HG03342 (cell line): ENCODE data around the gene LEMD1.
"Not testable (repeated sequence)": the region's sequence is repeated elsewhere in the genome, so short reads cannot be mapped to it uniquely, and the experiment has no call there.

ENCODE experiments used
- ATAC-seq: cut with Tn5 transposase; IDR thresholded peaks from one replicate; pipeline ENCODE4 v1.9.1; 2021; ENCODE audit warnings: mild to moderate bottlenecking, moderate library complexity; ENCODE audit not compliant: unreplicated experiment

LEMD1 gene

DNA sequence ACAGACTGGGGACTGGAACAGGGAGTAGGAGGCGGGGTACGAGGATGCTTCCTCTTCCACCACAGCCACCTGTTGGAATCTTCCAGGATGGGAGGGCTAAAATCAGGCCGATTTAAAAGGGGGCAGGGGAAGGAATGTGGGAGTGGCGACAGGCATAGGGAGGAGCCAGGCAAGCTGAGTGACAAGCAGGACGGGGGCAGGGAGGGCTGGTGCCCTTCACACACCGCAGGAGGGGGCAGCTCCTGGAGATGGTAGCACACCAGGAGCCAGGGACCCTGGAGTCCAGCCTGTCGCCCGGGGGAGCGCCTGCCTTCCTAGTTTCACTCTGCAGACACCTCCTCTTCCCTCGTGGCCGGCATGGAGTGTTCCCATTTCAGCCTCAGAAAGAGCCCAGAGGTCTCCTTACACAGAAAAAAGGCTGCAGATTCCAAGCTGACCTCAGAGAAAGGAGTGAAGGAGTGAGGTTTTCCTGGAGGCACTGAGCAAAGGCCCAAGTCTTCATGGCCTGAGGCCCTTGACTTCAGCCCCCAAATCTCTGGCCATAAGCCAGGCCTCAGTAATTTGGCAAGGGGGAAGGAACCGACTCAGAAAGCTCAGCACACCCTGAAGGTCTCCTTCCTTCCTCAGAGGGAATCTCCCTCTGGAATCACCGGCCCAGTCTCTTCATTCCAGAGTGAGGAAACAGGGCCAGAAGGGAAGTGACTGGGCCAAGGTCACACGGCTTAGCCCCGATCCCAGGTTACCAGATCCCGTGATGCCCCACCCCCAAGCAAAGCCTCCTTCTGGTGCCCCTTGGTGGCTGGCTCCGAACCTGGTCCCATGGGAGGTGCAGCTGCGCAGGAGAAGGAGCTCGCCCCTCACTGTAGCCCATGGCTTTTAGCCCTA lies 25.8 kb upstream of the LEMD1 start:
- no peak for ATAC-seq

DNA sequence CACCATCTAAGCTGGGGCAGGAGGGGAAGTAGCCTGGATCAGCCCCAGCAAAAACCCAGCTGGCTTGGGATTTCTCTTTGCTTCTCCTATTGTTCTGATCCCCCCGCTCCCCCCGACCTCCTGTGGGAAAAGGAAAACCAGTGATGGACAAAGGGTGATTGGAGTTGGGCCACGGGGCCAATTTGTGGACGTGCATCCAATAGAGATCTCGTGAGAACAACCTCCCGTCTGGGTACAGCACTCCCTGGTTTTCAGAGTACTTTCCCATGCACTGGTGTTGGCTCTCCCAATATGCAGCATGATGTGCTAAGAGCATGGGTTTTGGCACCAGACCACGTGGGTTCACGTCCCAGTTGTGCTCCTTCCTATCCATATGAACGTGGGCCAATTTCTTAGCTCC lies 25.0 kb upstream of the LEMD1 start:
- ATAC-seq: no peak

GRCh38 chr1:205445646-205445935 lies 23.7 kb upstream of the LEMD1 start:
- no peak for ATAC-seq

- no peak for ATAC-seq
Observed at GRCh38 chr1:205444931-205445645, 23.2 kb upstream of the LEMD1 start.

DNA sequence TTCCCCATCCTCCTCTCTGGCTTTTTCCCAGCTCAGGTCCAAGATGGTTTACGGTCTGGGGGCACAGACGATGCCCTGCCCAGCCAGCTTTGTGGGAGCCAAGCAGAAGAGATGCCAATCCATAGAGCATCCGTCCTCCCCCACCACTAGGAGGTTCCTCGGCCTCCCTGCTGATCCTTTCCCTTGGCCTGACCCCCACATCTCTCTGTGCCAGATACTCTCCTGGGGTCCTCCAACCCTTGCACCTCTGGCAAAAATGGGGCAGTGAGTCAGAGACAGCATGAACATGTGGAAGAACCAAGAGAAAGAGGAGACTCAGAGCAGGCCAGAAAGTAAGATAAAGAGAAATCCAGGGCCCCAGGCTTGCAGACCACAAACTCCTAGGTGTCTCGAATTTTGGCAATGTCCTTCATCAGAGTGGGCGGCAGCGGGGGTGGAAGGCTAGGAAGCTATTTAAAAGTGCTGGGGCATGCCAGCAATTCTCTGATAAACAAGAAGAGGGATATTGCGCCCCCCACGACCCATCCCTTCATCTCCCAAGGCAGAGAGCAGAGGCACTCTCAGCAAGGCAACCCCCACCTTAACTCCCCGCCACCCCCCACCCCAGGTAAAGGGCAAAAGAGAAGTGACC lies 22.6 kb upstream of the LEMD1 start:
- no peak for ATAC-seq

DNA sequence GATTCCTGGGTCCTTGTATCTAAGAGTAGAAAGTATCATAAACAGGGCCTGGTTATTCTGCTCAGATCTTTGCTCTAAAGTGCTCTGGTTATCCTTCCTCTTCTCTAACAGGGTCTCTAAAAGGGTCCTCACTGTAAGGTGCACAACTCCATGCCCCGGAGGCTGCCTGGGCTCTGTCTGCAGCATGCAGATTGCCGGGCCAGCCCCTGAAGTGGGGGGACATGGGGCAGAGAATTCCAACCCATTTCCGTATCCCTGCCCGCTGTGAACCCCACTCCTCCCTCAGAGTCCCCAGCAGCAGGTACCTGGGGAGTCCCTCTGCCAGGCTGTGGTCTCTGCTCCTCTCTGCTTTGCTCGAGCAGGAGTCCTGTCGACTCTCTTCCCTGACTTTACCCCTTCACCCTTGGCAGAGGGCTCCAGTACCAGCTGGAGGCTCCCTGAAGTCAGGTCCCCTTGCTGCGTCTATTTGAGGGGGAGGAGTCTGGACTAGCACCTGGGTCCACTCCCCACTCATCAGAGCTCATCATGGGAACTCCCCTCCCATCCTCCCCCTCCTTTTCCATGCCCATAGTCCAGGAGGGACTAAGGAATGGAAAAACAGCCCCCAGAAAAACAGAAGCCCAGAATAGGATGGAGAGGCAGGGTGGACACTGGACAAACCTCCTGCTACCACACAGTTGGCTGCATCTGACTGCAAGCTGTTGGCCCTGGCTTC lies 21.9 kb upstream of the LEMD1 start:
- no peak for ATAC-seq

- ATAC-seq: no peak
Observed at GRCh38 chr1:205442051-205442725, 20.3 kb upstream of the LEMD1 start.

DNA sequence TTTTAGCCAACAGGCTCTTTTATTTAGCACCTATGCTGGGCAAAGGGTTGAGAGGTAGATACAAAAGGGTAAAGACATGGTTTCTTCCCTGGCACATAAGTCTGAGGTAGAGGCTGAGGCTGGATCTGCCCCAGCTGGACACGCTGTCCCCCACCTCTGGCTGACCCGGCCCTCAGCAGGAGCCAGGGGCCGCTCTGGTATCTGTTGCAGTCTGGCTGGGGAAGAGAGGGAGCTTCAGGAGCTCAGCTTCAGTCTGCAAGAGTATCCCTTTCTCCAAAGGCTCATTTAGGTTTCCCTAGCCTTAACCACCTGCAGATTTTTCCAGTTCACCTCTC lies 19.8 kb upstream of the LEMD1 start:
- ATAC-seq: no peak

DNA sequence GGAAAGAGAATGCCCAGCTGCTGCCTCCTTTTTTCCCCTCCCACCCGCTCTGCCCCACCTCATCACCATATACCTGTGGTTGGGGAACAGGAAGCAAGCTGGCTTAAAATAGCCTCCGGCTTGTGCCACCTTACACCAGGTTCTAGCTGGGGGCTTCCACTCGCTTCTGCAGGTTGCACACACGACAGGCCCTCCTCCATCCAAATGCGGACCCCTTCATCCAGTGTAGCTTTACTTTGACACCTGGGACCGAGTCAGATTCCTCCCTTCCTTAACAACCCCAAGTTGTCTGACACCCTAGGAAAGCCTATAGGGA lies 19.4 kb upstream of the LEMD1 start:
- ATAC-seq: no peak

GRCh38 chr1:205440476-205441317 lies 18.8 kb upstream of the LEMD1 start:
- ATAC-seq: peak; percentile 75

GRCh38 chr1:205440121-205440475 lies 18.2 kb upstream of the LEMD1 start:
- ATAC-seq: no peak

- no peak for ATAC-seq
Observed at GRCh38 chr1:205438213-205439158, 16.6 kb upstream of the LEMD1 start.

DNA sequence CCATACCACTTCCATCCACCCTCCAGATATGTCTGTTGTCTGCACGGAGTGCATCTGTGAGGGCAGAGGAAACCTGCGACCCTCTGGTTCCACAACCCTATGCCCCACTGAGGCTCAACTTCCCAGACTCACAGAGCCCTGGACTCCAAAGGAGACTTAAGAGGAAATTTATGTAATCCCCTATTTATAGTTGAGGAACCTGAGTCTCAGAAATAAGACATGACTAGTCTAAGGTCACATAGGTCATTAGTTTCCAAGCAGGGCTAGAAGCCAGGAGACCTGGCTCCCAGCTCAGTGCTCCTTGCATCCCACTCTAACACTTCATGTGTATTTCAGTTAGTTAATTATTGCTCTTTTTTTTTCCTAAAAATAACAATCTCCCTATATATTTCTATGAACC lies 15.7 kb upstream of the LEMD1 start:
- ATAC-seq: no peak

DNA sequence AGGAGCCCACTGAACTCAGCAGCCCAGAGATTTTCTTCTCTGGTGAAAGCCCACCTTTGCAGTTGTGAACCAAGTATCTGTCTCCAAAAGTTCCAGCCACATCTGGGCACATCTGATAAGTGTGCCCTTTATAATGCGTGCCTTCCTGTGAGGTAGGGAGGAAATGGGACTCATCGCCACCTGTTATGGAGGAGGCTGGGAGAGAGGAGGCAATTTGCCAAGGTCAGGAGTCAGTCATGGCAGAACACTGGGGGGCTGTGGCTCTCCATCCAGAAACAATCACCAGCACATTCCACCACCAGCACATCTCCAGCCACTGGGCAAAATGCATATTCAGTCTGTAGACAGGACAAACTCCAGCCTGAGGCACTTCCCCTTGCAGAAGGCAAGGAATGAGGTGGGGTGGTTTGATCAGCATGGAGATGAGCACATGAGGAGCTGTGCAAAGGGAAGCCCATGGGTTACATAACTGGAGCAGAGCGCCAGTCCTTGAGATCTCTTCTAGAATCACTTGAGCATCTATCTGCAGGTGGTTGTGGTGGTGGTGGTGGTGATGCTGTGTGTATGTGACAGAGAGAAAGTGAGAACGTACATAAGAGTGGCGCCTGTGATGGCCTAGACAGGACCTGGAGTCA lies 15.0 kb upstream of the LEMD1 start:
- ATAC-seq: no peak

- no peak for ATAC-seq
Observed at GRCh38 chr1:205435578-205436573, 14.0 kb upstream of the LEMD1 start.

DNA sequence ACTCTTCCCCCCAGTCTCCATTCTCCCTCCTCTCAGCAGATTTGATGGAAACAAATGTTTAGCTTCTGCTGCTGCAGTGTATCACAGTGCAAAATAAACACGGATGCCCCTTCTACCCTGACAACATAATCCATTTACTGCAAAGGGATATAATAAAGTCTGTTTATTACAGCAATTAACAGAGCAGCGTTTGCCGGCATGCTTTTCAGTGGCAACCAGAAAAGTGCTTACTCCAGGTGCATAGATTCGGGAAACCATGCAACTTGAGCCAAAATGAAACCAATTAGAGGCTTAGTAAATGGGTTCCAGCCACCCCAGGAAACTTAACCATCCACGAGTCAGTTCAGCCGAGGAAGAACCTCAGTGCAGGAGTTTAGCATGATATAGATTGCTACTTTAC lies 12.9 kb upstream of the LEMD1 start:
- no peak for ATAC-seq

GRCh38 chr1:205432692-205433091 lies 10.8 kb upstream of the LEMD1 start:
- ATAC-seq: not testable (repeated sequence)

- no peak for ATAC-seq
Observed at GRCh38 chr1:205432116-205432515, 10.3 kb upstream of the LEMD1 start.
